Measurements from ENCODE around the gene PTPRZ1.

PTPRZ1 gene

DNA sequence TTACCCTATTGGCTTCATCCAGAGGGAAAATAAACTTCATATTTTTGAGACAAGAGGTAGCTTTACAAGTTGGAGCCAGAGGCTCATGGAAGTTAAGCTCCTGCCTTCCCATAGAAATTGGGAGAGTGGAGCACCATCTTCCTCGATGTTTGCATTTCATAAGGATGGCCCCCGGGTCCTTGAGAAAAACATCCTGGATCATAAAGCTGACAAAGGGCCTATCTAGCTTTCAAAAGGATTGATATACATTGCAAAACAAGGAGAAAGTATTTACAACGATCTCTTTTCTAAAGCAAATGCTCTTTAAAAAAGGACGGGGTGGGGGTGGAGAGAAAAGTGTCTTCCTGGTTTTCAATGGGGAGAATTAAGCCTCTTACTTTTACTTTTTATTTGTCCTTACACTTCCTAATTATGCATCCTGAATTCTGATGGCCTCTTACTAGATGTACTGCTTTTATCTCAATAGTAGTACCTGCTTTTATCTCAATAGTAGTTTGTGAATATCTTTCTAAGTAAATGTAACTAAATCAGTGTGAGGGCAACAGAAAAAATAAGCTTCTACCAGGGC, 65.6 kb downstream of the PTPRZ1 start (continued):
- TF ChIP-seq ZNF565 (CRISPR knock-in tag; conservative IDR thresholded peaks at IDR 0.05; ENCODE audit: low read depth) = no peak

DNA sequence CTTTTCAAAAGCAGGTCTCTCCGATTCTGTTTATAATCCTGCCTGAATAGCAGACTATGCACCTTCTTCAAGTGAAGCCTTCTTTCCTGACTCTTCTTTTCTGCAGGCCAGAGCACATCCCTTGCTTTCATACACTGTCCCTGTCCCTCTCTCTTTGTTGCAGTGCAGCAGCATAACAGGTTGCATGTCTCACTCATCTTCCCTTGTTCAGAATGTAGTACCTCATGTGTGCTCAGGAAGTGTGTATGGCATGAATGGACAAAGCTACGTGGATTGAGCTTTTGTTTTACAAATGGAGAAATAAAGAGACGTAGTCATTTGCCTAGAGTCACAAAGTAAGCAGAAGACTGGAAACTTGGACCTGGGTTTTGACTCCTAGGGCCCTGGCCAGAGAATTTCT, 68.0 kb downstream of the PTPRZ1 start:
- TF ChIP-seq OSR1 (CRISPR knock-in tag; IDR thresholded peaks at IDR 0.05) (no peak), ZC3H10 (CRISPR knock-in tag; IDR thresholded peaks at IDR 0.05) (no peak), CREB5 (CRISPR knock-in tag; IDR thresholded peaks at IDR 0.05; ENCODE audit: low read depth) (no peak), PATZ1 (CRISPR knock-in tag; IDR thresholded peaks at IDR 0.05; ENCODE audit: borderline replicate concordance) (no peak), GLIS3 (CRISPR knock-in tag; IDR thresholded peaks at IDR 0.05) (no peak), ZFP30 (CRISPR knock-in tag; IDR thresholded peaks at IDR 0.05) (no peak), ISL1 (CRISPR knock-in tag; IDR thresholded peaks at IDR 0.05) (no peak), TOX (CRISPR knock-in tag; IDR thresholded peaks at IDR 0.05; ENCODE audit: borderline replicate concordance) (no peak), ARNTL (CRISPR knock-in tag; IDR thresholded peaks at IDR 0.05; ENCODE audit: borderline replicate concordance, low read depth) (no peak), ESRRG (CRISPR knock-in tag; IDR thresholded peaks at IDR 0.05) (no peak), CSRNP3 (CRISPR knock-in tag; IDR thresholded peaks at IDR 0.05) (no peak), ZFP3 (CRISPR knock-in tag; IDR thresholded peaks at IDR 0.05) (no peak), BACH2 (CRISPR knock-in tag; IDR thresholded peaks at IDR 0.05; ENCODE audit: borderline replicate concordance) (no peak), ZNF70 (CRISPR knock-in tag; IDR thresholded peaks at IDR 0.05) (no peak), CSDC2 (CRISPR knock-in tag; IDR thresholded peaks at IDR 0.05) (no peak), ZNF565 (CRISPR knock-in tag; conservative IDR thresholded peaks at IDR 0.05; ENCODE audit: low read depth) (no peak), RARB (CRISPR knock-in tag; IDR thresholded peaks at IDR 0.05) (no peak), SNAI2 (CRISPR knock-in tag; IDR thresholded peaks at IDR 0.05) (no peak)
- TF ChIP-seq, protein P1, sequence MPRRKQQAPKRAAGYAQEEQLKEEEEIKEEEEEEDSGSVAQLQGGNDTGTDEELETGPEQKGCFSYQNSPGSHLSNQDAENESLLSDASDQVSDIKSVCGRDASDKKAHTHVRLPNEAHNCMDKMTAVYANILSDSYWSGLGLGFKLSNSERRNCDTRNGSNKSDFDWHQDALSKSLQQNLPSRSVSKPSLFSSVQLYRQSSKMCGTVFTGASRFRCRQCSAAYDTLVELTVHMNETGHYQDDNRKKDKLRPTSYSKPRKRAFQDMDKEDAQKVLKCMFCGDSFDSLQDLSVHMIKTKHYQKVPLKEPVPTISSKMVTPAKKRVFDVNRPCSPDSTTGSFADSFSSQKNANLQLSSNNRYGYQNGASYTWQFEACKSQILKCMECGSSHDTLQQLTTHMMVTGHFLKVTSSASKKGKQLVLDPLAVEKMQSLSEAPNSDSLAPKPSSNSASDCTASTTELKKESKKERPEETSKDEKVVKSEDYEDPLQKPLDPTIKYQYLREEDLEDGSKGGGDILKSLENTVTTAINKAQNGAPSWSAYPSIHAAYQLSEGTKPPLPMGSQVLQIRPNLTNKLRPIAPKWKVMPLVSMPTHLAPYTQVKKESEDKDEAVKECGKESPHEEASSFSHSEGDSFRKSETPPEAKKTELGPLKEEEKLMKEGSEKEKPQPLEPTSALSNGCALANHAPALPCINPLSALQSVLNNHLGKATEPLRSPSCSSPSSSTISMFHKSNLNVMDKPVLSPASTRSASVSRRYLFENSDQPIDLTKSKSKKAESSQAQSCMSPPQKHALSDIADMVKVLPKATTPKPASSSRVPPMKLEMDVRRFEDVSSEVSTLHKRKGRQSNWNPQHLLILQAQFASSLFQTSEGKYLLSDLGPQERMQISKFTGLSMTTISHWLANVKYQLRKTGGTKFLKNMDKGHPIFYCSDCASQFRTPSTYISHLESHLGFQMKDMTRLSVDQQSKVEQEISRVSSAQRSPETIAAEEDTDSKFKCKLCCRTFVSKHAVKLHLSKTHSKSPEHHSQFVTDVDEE (CRISPR knock-in tag; IDR thresholded peaks at IDR 0.05) = no peak
- ATAC-seq = no peak

DNA sequence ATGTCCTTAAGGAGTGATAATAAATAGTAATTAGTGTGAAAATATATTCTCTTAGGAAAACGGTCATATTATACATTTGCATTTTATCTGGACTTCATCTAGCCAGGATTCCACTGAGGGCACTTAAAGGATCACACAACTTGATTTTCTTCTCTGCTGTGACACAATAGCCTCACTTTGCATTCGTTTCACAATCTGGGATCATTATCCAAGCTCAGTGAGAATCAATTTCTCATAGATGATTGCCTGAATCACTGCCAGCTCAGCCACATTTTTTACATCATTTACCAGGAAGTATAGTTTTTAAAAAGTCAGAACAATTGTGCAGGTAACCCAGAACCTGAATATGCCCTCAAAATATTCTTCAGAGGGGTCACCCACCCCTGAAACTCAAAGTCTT, 68.9 kb downstream of the PTPRZ1 start:
- ATAC-seq = no peak
- no peak for TF ChIP-seq OSR1 (CRISPR knock-in tag; IDR thresholded peaks at IDR 0.05)
- TF ChIP-seq GLIS3 (CRISPR knock-in tag; IDR thresholded peaks at IDR 0.05) = no peak
- TF ChIP-seq, protein P1 (CRISPR knock-in tag; IDR thresholded peaks at IDR 0.05) = no peak
- TF ChIP-seq, protein P2, sequence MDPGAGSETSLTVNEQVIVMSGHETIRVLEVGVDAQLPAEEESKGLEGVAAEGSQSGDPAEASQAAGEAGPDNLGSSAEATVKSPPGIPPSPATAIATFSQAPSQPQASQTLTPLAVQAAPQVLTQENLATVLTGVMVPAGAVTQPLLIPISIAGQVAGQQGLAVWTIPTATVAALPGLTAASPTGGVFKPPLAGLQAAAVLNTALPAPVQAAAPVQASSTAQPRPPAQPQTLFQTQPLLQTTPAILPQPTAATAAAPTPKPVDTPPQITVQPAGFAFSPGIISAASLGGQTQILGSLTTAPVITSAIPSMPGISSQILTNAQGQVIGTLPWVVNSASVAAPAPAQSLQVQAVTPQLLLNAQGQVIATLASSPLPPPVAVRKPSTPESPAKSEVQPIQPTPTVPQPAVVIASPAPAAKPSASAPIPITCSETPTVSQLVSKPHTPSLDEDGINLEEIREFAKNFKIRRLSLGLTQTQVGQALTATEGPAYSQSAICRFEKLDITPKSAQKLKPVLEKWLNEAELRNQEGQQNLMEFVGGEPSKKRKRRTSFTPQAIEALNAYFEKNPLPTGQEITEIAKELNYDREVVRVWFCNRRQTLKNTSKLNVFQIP (CRISPR knock-in tag; IDR thresholded peaks at IDR 0.05; ENCODE audit: borderline replicate concordance, low read depth) = no peak
- TF ChIP-seq TOX (CRISPR knock-in tag; IDR thresholded peaks at IDR 0.05; ENCODE audit: borderline replicate concordance) = no peak

All from SK-N-SH treated with all-trans-retinoic acid at 6 μM for 48 hours (cell line).